K562 (cell line): ENCODE results near the gene MFSD11. TPM values are rescaled to one million over a fixed set of nuclear protein-coding genes. Genes with fewer than 3 reads are reported as not detected.
A peak's percentile ranks its signal among the peaks of the same experiment; 100 is the strongest.

ENCODE experiments used
- ARID2 ChIP-seq: fragments of 450-650 bp; IDR thresholded peaks from 2 replicates; pipeline ENCODE4 v1.6.1; 2017; ENCODE audit warnings: antibody characterized with exemption, mild to moderate bottlenecking
- ASH1L ChIP-seq: fragments of 450-650 bp; IDR thresholded peaks from 2 replicates; pipeline ENCODE4 v1.6.1; 2018; ENCODE audit warnings: borderline replicate concordance, mild to moderate bottlenecking, low read depth; ENCODE audit not compliant: partially characterized antibody
- CXXC5 ChIP-seq: fragments of 250-450 bp; sonication (Bioruptor Pico); IDR thresholded peaks from 2 replicates; pipeline ENCODE4 v1.8.0; 2022; ENCODE audit warnings: inconsistent platforms, mild to moderate bottlenecking, moderate library complexity
- DLX4 ChIP-seq: fragments of 250-450 bp; sonication (Bioruptor Pico); IDR thresholded peaks from 2 replicates; pipeline ENCODE4 v1.6.1; 2021; ENCODE audit warnings: mild to moderate bottlenecking
- EP400 ChIP-seq: fragments of 450-650 bp; IDR thresholded peaks from 2 replicates; pipeline ENCODE4 v1.6.1; 2017; ENCODE audit warnings: antibody characterized with exemption, mild to moderate bottlenecking, moderate library complexity
- FOXA1 ChIP-seq: fragments of 450-650 bp; IDR thresholded peaks from 2 replicates; pipeline ENCODE4 v1.6.1; 2016; ENCODE audit warnings: mild to moderate bottlenecking, borderline replicate concordance
- KLF1 ChIP-seq: fragments of 450-650 bp; IDR thresholded peaks from 2 replicates; pipeline ENCODE4 v1.6.1; 2016; ENCODE audit warnings: missing genetic modification characterization, missing compliant biosample characterization
- L3MBTL2 ChIP-seq: fragments of 450-650 bp; IDR thresholded peaks from 2 replicates; pipeline ENCODE4 v1.6.1; 2016; ENCODE audit warnings: mild to moderate bottlenecking, moderate library complexity
- MAZ ChIP-seq, 2 experiments: fragments of 450-650 bp in 1 of 2; sonication (generic) in 1 of 2; formaldehyde crosslinking; IDR thresholded peaks in 1 of 2; conservative IDR thresholded peaks in 1 of 2; 2 replicates each; pipeline versions ENCODE4 v1.4.0 to v1.5.0; 2020; ENCODE audit warnings: mild to moderate bottlenecking in 1 of 2, missing genetic modification reagents in 1 of 2
- MCM2 ChIP-seq: fragments of 450-650 bp; IDR thresholded peaks from 2 replicates; pipeline ENCODE4 v1.6.1; 2017; ENCODE audit warnings: low read depth, mild to moderate bottlenecking
- MEF2D ChIP-seq: conservative IDR thresholded peaks from 2 replicates; pipeline ENCODE4 v1.6.1; 2016; ENCODE audit warnings: low read depth, missing genetic modification characterization, missing compliant biosample characterization
- MXI1 ChIP-seq: IDR thresholded peaks from 2 replicates; pipeline ENCODE4 v1.6.1; 2011; ENCODE audit warnings: low read depth, mild to moderate bottlenecking, improper control_type of control experiment, low read length
- PRMT5 ChIP-seq: sonication (generic); formaldehyde crosslinking; IDR thresholded peaks from 2 replicates; pipeline ENCODE4 v1.5.0; 2020; ENCODE audit warnings: missing genetic modification reagents
- PRPF4 ChIP-seq: fragments of 200-400 bp; formaldehyde crosslinking; IDR thresholded peaks from one replicate; pipeline ENCODE4 v1.6.1; 2017; ENCODE audit warnings: low read length, low read depth, mild to moderate bottlenecking; ENCODE audit not compliant: insufficient read depth, poor library complexity, severe bottlenecking
- PTRF ChIP-seq: fragments of 450-650 bp; IDR thresholded peaks from 2 replicates; pipeline ENCODE4 v1.6.1; 2016; ENCODE audit warnings: mild to moderate bottlenecking, missing genetic modification characterization, missing compliant biosample characterization
- RBM15 ChIP-seq: fragments of 200-400 bp; formaldehyde crosslinking; IDR thresholded peaks from 2 replicates; pipeline ENCODE4 v1.6.1; 2018; ENCODE audit warnings: mild to moderate bottlenecking, low read length, moderate library complexity; ENCODE audit not compliant: insufficient read depth
- SNAPC5 ChIP-seq: fragments of 250-450 bp; sonication (Bioruptor Pico); IDR thresholded peaks from 2 replicates; pipeline ENCODE4 v1.8.0; 2021; ENCODE audit warnings: moderate library complexity, mild to moderate bottlenecking, inconsistent platforms
- STAG1 ChIP-seq: sonication (generic); formaldehyde crosslinking; IDR thresholded peaks from 2 replicates; pipeline ENCODE4 v1.5.0; 2020; ENCODE audit warnings: missing genetic modification reagents, borderline replicate concordance
- THRB ChIP-seq: fragments of 450-650 bp; formaldehyde crosslinking; conservative IDR thresholded peaks from 2 replicates; pipeline ENCODE4 v1.4.0; 2022; ENCODE audit warnings: mild to moderate bottlenecking, missing genetic modification characterization
- polyA plus RNA-seq, 8 experiments: library from polyadenylated mRNA; depleted of rRNA in 4 of 8; stranded (reverse) in 5 of 8; unstranded in 3 of 8; fragments of >200 nt; fragmentation: Nextera tagmentation in 2 of 8; fragmentation: Illumina TruSeq in 1 of 8; extraction: Ambion mirVana in 2 of 8; extraction: Trizol in 1 of 8; gene quantifications; 2 replicates each; pipeline versions ENCODE4 v1.2.1 to v1.2.3, GENCODE V29; 2011 to 2014; ENCODE audit warnings: inconsistent platforms in 1 of 8, missing spikeins in 1 of 8
- total RNA-seq, 7 experiments: library from RNA; depleted of rRNA in 6 of 7; stranded (reverse); fragments of >200 nt in 6 of 7; fragmentation: Illumina TruSeq in 2 of 7; extraction: Trizol in 2 of 7; gene quantifications; 2 replicates each; pipeline versions ENCODE4 v1.2.1 to v1.2.3, GENCODE V29; 2011 to 2021; ENCODE audit warnings: low replicate concordance in 1 of 7
- TF ChIP-seq, protein P1 (sequence below): sonication (generic); formaldehyde crosslinking; IDR thresholded peaks from 2 replicates; pipeline ENCODE4 v1.8.0; 2022; ENCODE audit warnings: mild to moderate bottlenecking, missing genetic modification reagents
- TF ChIP-seq, protein P2 (sequence below): fragments of 450-650 bp; formaldehyde crosslinking; IDR thresholded peaks from 2 replicates; pipeline ENCODE4 v1.4.0; 2022; ENCODE audit warnings: mild to moderate bottlenecking, moderate library complexity

The MFSD11 gene
- total and polyA plus RNA-seq, 9 of the 15 experiments (the other 6 are each of a cell fraction or from before 2014, with no cell fraction given) = 14.4 to 24.5 (median 19.9) TPM

GRCh38 chr17:76736349-76737081, 1.4 kb upstream of the MFSD11 start (continued):
- TF ChIP-seq, protein P1, sequence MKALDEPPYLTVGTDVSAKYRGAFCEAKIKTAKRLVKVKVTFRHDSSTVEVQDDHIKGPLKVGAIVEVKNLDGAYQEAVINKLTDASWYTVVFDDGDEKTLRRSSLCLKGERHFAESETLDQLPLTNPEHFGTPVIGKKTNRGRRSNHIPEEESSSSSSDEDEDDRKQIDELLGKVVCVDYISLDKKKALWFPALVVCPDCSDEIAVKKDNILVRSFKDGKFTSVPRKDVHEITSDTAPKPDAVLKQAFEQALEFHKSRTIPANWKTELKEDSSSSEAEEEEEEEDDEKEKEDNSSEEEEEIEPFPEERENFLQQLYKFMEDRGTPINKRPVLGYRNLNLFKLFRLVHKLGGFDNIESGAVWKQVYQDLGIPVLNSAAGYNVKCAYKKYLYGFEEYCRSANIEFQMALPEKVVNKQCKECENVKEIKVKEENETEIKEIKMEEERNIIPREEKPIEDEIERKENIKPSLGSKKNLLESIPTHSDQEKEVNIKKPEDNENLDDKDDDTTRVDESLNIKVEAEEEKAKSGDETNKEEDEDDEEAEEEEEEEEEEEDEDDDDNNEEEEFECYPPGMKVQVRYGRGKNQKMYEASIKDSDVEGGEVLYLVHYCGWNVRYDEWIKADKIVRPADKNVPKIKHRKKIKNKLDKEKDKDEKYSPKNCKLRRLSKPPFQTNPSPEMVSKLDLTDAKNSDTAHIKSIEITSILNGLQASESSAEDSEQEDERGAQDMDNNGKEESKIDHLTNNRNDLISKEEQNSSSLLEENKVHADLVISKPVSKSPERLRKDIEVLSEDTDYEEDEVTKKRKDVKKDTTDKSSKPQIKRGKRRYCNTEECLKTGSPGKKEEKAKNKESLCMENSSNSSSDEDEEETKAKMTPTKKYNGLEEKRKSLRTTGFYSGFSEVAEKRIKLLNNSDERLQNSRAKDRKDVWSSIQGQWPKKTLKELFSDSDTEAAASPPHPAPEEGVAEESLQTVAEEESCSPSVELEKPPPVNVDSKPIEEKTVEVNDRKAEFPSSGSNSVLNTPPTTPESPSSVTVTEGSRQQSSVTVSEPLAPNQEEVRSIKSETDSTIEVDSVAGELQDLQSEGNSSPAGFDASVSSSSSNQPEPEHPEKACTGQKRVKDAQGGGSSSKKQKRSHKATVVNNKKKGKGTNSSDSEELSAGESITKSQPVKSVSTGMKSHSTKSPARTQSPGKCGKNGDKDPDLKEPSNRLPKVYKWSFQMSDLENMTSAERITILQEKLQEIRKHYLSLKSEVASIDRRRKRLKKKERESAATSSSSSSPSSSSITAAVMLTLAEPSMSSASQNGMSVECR (CRISPR knock-in tag) = peak; percentile 93; the same call in 1 of the 2 replicates
- TF ChIP-seq STAG1 (CRISPR knock-in tag) = no peak; the same call in 1 of the 2 replicates
- TF ChIP-seq EP400 = no peak
- TF ChIP-seq FOXA1 = no peak
- no peak for TF ChIP-seq RBM15
- peak; percentile 76 for TF ChIP-seq CXXC5 (CRISPR knock-in tag)
- no peak for TF ChIP-seq DLX4 (CRISPR knock-in tag)
- TF ChIP-seq PTRF (tag) = no peak
- no peak for TF ChIP-seq MCM2
- TF ChIP-seq THRB (CRISPR knock-in tag) = peak; percentile 85; the same call in 1 of the 2 replicates
- peak; percentile 89 for TF ChIP-seq PRPF4
- 0 out of 2 replicates have a peak, but pooled peaks have one; percentile 37 for TF ChIP-seq KLF1 (tag)
- TF ChIP-seq, protein P2, sequence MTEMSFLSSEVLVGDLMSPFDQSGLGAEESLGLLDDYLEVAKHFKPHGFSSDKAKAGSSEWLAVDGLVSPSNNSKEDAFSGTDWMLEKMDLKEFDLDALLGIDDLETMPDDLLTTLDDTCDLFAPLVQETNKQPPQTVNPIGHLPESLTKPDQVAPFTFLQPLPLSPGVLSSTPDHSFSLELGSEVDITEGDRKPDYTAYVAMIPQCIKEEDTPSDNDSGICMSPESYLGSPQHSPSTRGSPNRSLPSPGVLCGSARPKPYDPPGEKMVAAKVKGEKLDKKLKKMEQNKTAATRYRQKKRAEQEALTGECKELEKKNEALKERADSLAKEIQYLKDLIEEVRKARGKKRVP (CRISPR knock-in tag) = no peak
- peak; percentile 17; the same call in 1 of the 2 replicates for TF ChIP-seq MXI1
- TF ChIP-seq ARID2 = no peak
- TF ChIP-seq MEF2D = no peak
- peak; percentile 66; the same call in 1 of the 2 replicates for TF ChIP-seq L3MBTL2
- 0 out of 2 replicates have a peak, but pooled peaks have one; percentile 11 for TF ChIP-seq PRMT5
- no peak for TF ChIP-seq ASH1L
- no peak for TF ChIP-seq SNAPC5 (CRISPR knock-in tag)
- TF ChIP-seq MAZ (CRISPR knock-in tag; conservative IDR thresholded peaks at IDR 0.05 in 1 of 2, IDR thresholded peaks at IDR 0.05 in 1 of 2) = peak; percentile 84 to 99
